Calu3 (cell line): ENCODE results near the gene SLC45A1. TPM values are rescaled to one million over a fixed set of nuclear protein-coding genes. Genes with fewer than 3 reads are reported as not detected.

Experiments used
- BruUV-seq: library from RNA; stranded (reverse); fragments of 400-500 nt; replicated peaks from 2 replicates; lab custom pipeline; 2021; lab: Mats Ljungman, UMichigan
- CTCF ChIA-PET: fragments of 300-600 bp; sonication (Branson Sonifier 250); formaldehyde crosslinking; loops from one replicate; lab custom pipeline; 2022; ENCODE audit warnings: antibody characterized with exemption; lab: Charles Lee
- DNase-seq: peaks from one replicate; pipeline ENCODE4 v3.0.0; 2022
- H3K27ac Mint-ChIP-seq: one replicate; pipeline ENCODE4 v1.8.0; 2022; ENCODE audit warnings: mixed read lengths; ENCODE audit not compliant: unreplicated experiment
- H3K27me3 Mint-ChIP-seq: one replicate; pipeline ENCODE4 v1.8.0; 2022; ENCODE audit warnings: mixed read lengths; ENCODE audit not compliant: unreplicated experiment
- H3K36me3 Mint-ChIP-seq: one replicate; pipeline ENCODE4 v1.8.0; 2022; ENCODE audit warnings: mild to moderate bottlenecking, moderate library complexity, mixed read lengths; ENCODE audit not compliant: insufficient read depth, unreplicated experiment
- H3K4me1 Mint-ChIP-seq: one replicate; pipeline ENCODE4 v1.8.0; 2022; ENCODE audit warnings: mild to moderate bottlenecking, low read depth, mixed read lengths; ENCODE audit not compliant: unreplicated experiment
- H3K4me3 Mint-ChIP-seq: one replicate; pipeline ENCODE4 v1.8.0; 2022; ENCODE audit warnings: mild to moderate bottlenecking, low read depth, moderate library complexity, mixed read lengths; ENCODE audit not compliant: unreplicated experiment
- H3K9me3 Mint-ChIP-seq: one replicate; pipeline ENCODE4 v1.8.0; 2022; ENCODE audit warnings: low read depth, mixed read lengths; ENCODE audit not compliant: unreplicated experiment
- intact Hi-C: fragments of 100-400 bp; cut with micrococcal nuclease; formaldehyde crosslinking; loops from one replicate; pipeline ENCODE4 v1.10.0; 2022; ENCODE audit not compliant: unreplicated experiment
- total RNA-seq: library from RNA; stranded (reverse); gene quantifications from 2 replicates; pipeline ENCODE4 v1.2.3, GENCODE V29; 2022
- TF ChIP-seq, protein P1 (sequence below): fragments of 200-600 bp; IDR thresholded peaks from one replicate; pipeline ENCODE4 v1.8.0; 2022; ENCODE audit warnings: antibody characterized with exemption; ENCODE audit not compliant: unreplicated experiment

Gene SLC45A1
- total RNA-seq, 1 experiment from 2014 or later, result 0.73 TPM

GRCh38 chr1:8294170-8294697, 23.7 kb upstream of the SLC45A1 start:
- DNase-seq, result no peak
- Mint-ChIP-seq H3K27ac (no peak overlapping the region), H3K27me3 (no peaks in the 10 kb centered on the region), H3K4me3 (no peak overlapping the region), H3K9me3 (no peaks in the 10 kb centered on the region), H3K36me3 (no peaks in the 10 kb centered on the region), H3K4me1 (no peaks in the 10 kb centered on the region)
- intact Hi-C loops, result no loop called here
- BruUV-seq, result no TSS peak
- TF ChIP-seq, protein P1, sequence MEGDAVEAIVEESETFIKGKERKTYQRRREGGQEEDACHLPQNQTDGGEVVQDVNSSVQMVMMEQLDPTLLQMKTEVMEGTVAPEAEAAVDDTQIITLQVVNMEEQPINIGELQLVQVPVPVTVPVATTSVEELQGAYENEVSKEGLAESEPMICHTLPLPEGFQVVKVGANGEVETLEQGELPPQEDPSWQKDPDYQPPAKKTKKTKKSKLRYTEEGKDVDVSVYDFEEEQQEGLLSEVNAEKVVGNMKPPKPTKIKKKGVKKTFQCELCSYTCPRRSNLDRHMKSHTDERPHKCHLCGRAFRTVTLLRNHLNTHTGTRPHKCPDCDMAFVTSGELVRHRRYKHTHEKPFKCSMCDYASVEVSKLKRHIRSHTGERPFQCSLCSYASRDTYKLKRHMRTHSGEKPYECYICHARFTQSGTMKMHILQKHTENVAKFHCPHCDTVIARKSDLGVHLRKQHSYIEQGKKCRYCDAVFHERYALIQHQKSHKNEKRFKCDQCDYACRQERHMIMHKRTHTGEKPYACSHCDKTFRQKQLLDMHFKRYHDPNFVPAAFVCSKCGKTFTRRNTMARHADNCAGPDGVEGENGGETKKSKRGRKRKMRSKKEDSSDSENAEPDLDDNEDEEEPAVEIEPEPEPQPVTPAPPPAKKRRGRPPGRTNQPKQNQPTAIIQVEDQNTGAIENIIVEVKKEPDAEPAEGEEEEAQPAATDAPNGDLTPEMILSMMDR, result no peak
- CTCF ChIA-PET, result interaction anchor here (0.6 to 1.5 kb wide), 3 partner anchors 17 to 335 kb away, joined by 3 to 4 read pairs (median 4); no protein-coding TSS in a partner anchor

DNA sequence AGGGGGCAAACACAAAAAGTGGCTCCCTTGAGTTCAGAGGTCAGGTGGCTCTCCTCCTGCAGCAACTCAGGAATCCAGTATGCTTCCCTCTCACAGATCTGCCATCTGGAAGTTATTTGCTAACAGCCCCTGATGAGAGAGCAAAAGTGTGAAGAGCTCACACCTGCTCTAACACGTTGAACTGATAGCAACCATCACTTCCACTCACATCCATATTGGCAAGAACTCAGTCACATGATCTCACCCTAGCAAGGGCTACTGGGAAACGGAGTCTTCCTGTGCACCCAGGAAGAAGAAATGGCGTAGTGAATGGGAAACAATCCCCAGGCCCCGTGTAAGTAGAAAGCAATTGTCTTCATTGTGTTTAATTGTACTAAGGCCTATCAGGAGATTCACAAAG, 20.7 kb upstream of the SLC45A1 start:
- intact Hi-C loops, result no loop called here

DNA sequence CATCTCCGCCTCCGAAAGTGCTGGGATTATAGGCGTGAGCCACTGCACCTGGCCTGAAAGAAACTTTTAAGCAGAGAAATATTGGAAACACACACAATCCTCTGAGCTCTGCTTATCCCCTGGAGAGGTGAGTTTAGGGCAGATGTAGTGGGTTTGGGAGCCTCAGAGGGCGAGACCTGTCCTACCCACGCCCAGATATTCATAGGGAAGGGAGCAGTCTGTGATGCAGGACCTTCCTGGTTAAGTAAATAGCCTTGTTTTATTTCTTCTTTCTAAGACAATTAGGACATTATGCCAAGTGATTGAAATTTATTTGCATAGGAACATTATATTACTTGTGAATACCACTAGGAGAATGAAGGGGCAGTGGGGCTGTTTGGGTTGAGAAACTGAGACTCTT, 18.0 kb upstream of the SLC45A1 start:
- Mint-ChIP-seq H3K9me3 (no peaks in the 10 kb centered on the region), H3K27me3 (no peaks in the 10 kb centered on the region), H3K4me3 (no peak overlapping the region), H3K27ac (no peak overlapping the region), H3K4me1 (no peaks in the 10 kb centered on the region), H3K36me3 (no peaks in the 10 kb centered on the region)
- TF ChIP-seq, protein P1, result no peak
- intact Hi-C loops, result no loop called here
- BruUV-seq, result no TSS peak
- no peak for DNase-seq
- CTCF ChIA-PET, result interaction anchor here (0.6 kb wide), 1 partner anchor 770 kb away, joined by 3 read pairs; no protein-coding TSS in a partner anchor

More for the DNA sequence above, 20.7 kb upstream of the SLC45A1 start:
- H3K27ac Mint-ChIP-seq, result no peak overlapping the region
- no TSS peak for BruUV-seq
- no peaks in the 10 kb centered on the region for H3K9me3 Mint-ChIP-seq
- H3K36me3 Mint-ChIP-seq, result no peaks in the 10 kb centered on the region
- DNase-seq, result no peak
- CTCF ChIA-PET, result no interaction called here
- no peaks in the 10 kb centered on the region for H3K4me1 Mint-ChIP-seq
- H3K27me3 Mint-ChIP-seq, result no peaks in the 10 kb centered on the region
- TF ChIP-seq, protein P1, result no peak
- no peak overlapping the region for H3K4me3 Mint-ChIP-seq

- CTCF ChIA-PET, result interaction anchor here (1.1 kb wide), 1 partner anchor 10 kb away, joined by 3 read pairs; no protein-coding TSS in a partner anchor
- intact Hi-C loops, result no loop called here
Measured at GRCh38 chr1:8302081-8302956, 15.6 kb upstream of the SLC45A1 start.

More at GRCh38 chr1:8302081-8302956, 15.6 kb upstream of the SLC45A1 start:
- Mint-ChIP-seq H3K27me3 (no peaks in the 10 kb centered on the region), H3K4me1 (no peaks in the 10 kb centered on the region), H3K4me3 (no peak overlapping the region), H3K27ac (no peak overlapping the region), H3K9me3 (no peaks in the 10 kb centered on the region), H3K36me3 (no peaks in the 10 kb centered on the region)
- no peak for DNase-seq
- no TSS peak for BruUV-seq
- TF ChIP-seq, protein P1, result no peak
